SK-N-SH treated with all-trans-retinoic acid at 6 μM for 48 hours (cell line): ENCODE results near the gene ANKRD34C.
A peak's percentile ranks its signal among the peaks of the same experiment; 100 is the strongest.

Experiments used
- ATAC-seq: fragments of 200-7000 bp; cut with Tn5 transposase; 3 replicates; pipeline ENCODE4 v1.9.1; 2020; ENCODE audit warnings: mild to moderate bottlenecking, moderate library complexity
- ARNTL ChIP-seq: fragments of 450-650 bp; formaldehyde crosslinking; IDR thresholded peaks from 2 replicates; pipeline ENCODE4 v1.5.0; 2020; ENCODE audit warnings: low read depth, mild to moderate bottlenecking, moderate library complexity, borderline replicate concordance
- BACH2 ChIP-seq: fragments of 250-450 bp; sonication (Bioruptor Pico); IDR thresholded peaks from 2 replicates; pipeline ENCODE4 v1.9.0; 2021; ENCODE audit warnings: mild to moderate bottlenecking, borderline replicate concordance
- CSDC2 ChIP-seq: fragments of 250-450 bp; sonication (Bioruptor Pico); IDR thresholded peaks from 2 replicates; pipeline ENCODE4 v1.5.0; 2020; ENCODE audit warnings: mild to moderate bottlenecking, moderate library complexity
- ESRRG ChIP-seq: fragments of 250-450 bp; sonication (Bioruptor Pico); IDR thresholded peaks from 2 replicates; pipeline ENCODE4 v1.6.1; 2021; ENCODE audit warnings: mild to moderate bottlenecking
- ISL1 ChIP-seq: fragments of 250-450 bp; sonication (Bioruptor Pico); IDR thresholded peaks from 2 replicates; pipeline ENCODE4 v2.1.2; 2022; ENCODE audit warnings: mild to moderate bottlenecking, moderate library complexity
- OSR1 ChIP-seq: fragments of 250-450 bp; sonication (Bioruptor Pico); IDR thresholded peaks from 2 replicates; pipeline ENCODE4 v1.8.0; 2022; ENCODE audit warnings: moderate library complexity, mild to moderate bottlenecking, inconsistent platforms
- PPARA ChIP-seq: fragments of 250-450 bp; sonication (Bioruptor Pico); IDR thresholded peaks from 2 replicates; pipeline ENCODE4 v1.5.0; 2020; ENCODE audit warnings: mild to moderate bottlenecking, borderline replicate concordance
- RARB ChIP-seq: fragments of 250-450 bp; sonication (Bioruptor Pico); IDR thresholded peaks from 2 replicates; pipeline ENCODE4 v1.8.0; 2021; ENCODE audit warnings: mild to moderate bottlenecking, moderate library complexity
- TCF4 ChIP-seq: fragments of 250-450 bp; sonication (Bioruptor Pico); IDR thresholded peaks from 2 replicates; pipeline ENCODE4 v1.8.0; 2021; ENCODE audit warnings: mild to moderate bottlenecking, moderate library complexity, borderline replicate concordance
- TOX ChIP-seq: fragments of 250-450 bp; sonication (Bioruptor Pico); IDR thresholded peaks from 2 replicates; pipeline ENCODE4 v1.8.0; 2021; ENCODE audit warnings: mild to moderate bottlenecking, moderate library complexity, borderline replicate concordance
- ZC3H10 ChIP-seq: fragments of 250-450 bp; sonication (Bioruptor Pico); IDR thresholded peaks from 2 replicates; pipeline ENCODE4 v1.5.1; 2021; ENCODE audit warnings: mild to moderate bottlenecking, moderate library complexity
- ZFP3 ChIP-seq: fragments of 250-450 bp; sonication (Bioruptor Pico); IDR thresholded peaks from 2 replicates; pipeline ENCODE4 v1.5.0; 2020; ENCODE audit warnings: mild to moderate bottlenecking, moderate library complexity
- ZNF565 ChIP-seq: fragments of 450-650 bp; formaldehyde crosslinking; conservative IDR thresholded peaks from 2 replicates; pipeline ENCODE4 v1.5.0; 2020; ENCODE audit warnings: low read depth, mild to moderate bottlenecking, moderate library complexity
- ZNF8 ChIP-seq: fragments of 450-650 bp; formaldehyde crosslinking; IDR thresholded peaks from 2 replicates; pipeline ENCODE4 v1.5.0; 2020; ENCODE audit warnings: mild to moderate bottlenecking, moderate library complexity
- TF ChIP-seq, protein P1 (sequence below): fragments of 250-450 bp; sonication (Bioruptor Pico); IDR thresholded peaks from 2 replicates; pipeline ENCODE4 v1.5.1; 2021; ENCODE audit warnings: mild to moderate bottlenecking, moderate library complexity
- TF ChIP-seq, protein P2 (sequence below): fragments of 250-450 bp; sonication (Bioruptor Pico); IDR thresholded peaks from 2 replicates; pipeline ENCODE4 v1.8.0; 2021; ENCODE audit warnings: low read depth, mild to moderate bottlenecking, moderate library complexity, borderline replicate concordance
- TF ChIP-seq, protein P3 (sequence below): fragments of 250-450 bp; sonication (Bioruptor Pico); IDR thresholded peaks from 2 replicates; pipeline ENCODE4 v1.5.1; 2020; ENCODE audit warnings: low read depth, mild to moderate bottlenecking, moderate library complexity
- TF ChIP-seq, protein P4 (sequence below): fragments of 250-450 bp; sonication (Bioruptor Pico); IDR thresholded peaks from 2 replicates; pipeline ENCODE4 v1.5.0; 2020; ENCODE audit warnings: mild to moderate bottlenecking, moderate library complexity

The ANKRD34C gene

DNA sequence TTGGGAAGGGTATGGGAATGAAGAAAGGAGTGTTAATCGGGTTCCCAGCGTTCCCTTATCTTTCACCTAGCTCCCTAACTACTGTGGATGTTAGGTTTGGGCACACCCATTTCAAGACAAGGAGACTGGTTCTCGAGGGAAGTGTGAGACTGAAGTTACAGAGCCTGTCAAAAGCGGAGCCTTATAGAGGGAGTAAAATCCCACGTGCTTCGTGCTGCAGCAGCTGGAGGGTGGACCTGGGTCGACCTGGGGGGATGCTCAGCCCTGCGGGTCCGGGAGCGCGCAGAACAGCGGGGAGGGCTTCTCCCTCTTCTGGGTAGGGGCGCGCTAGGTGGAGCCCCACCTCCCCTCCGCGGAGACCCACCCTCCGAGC, 28.1 kb downstream of the ANKRD34C start:
- TF ChIP-seq ISL1 (CRISPR knock-in tag) (no peak), ARNTL (CRISPR knock-in tag) (no peak), OSR1 (CRISPR knock-in tag) (no peak), BACH2 (no peak), ZC3H10 (CRISPR knock-in tag) (no peak), ZFP3 (no peak), RARB (CRISPR knock-in tag) (no peak), ESRRG (CRISPR knock-in tag) (no peak), PPARA (no peak), TCF4 (CRISPR knock-in tag) (no peak), ZNF8 (CRISPR knock-in tag) (no peak)
- TF ChIP-seq, protein P1, sequence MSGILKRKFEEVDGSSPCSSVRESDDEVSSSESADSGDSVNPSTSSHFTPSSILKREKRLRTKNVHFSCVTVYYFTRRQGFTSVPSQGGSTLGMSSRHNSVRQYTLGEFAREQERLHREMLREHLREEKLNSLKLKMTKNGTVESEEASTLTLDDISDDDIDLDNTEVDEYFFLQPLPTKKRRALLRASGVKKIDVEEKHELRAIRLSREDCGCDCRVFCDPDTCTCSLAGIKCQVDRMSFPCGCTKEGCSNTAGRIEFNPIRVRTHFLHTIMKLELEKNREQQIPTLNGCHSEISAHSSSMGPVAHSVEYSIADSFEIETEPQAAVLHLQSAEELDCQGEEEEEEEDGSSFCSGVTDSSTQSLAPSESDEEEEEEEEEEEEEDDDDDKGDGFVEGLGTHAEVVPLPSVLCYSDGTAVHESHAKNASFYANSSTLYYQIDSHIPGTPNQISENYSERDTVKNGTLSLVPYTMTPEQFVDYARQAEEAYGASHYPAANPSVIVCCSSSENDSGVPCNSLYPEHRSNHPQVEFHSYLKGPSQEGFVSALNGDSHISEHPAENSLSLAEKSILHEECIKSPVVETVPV (CRISPR knock-in tag) = no peak
- TF ChIP-seq, protein P2, sequence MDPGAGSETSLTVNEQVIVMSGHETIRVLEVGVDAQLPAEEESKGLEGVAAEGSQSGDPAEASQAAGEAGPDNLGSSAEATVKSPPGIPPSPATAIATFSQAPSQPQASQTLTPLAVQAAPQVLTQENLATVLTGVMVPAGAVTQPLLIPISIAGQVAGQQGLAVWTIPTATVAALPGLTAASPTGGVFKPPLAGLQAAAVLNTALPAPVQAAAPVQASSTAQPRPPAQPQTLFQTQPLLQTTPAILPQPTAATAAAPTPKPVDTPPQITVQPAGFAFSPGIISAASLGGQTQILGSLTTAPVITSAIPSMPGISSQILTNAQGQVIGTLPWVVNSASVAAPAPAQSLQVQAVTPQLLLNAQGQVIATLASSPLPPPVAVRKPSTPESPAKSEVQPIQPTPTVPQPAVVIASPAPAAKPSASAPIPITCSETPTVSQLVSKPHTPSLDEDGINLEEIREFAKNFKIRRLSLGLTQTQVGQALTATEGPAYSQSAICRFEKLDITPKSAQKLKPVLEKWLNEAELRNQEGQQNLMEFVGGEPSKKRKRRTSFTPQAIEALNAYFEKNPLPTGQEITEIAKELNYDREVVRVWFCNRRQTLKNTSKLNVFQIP (CRISPR knock-in tag) = no peak
- TF ChIP-seq, protein P3, sequence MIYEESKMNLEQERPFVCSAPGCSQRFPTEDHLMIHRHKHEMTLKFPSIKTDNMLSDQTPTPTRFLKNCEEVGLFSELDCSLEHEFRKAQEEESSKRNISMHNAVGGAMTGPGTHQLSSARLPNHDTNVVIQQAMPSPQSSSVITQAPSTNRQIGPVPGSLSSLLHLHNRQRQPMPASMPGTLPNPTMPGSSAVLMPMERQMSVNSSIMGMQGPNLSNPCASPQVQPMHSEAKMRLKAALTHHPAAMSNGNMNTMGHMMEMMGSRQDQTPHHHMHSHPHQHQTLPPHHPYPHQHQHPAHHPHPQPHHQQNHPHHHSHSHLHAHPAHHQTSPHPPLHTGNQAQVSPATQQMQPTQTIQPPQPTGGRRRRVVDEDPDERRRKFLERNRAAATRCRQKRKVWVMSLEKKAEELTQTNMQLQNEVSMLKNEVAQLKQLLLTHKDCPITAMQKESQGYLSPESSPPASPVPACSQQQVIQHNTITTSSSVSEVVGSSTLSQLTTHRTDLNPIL (CRISPR knock-in tag) = no peak
- TF ChIP-seq, all 23 proteins: peak for 0
- ATAC-seq = peak; percentile 53

DNA sequence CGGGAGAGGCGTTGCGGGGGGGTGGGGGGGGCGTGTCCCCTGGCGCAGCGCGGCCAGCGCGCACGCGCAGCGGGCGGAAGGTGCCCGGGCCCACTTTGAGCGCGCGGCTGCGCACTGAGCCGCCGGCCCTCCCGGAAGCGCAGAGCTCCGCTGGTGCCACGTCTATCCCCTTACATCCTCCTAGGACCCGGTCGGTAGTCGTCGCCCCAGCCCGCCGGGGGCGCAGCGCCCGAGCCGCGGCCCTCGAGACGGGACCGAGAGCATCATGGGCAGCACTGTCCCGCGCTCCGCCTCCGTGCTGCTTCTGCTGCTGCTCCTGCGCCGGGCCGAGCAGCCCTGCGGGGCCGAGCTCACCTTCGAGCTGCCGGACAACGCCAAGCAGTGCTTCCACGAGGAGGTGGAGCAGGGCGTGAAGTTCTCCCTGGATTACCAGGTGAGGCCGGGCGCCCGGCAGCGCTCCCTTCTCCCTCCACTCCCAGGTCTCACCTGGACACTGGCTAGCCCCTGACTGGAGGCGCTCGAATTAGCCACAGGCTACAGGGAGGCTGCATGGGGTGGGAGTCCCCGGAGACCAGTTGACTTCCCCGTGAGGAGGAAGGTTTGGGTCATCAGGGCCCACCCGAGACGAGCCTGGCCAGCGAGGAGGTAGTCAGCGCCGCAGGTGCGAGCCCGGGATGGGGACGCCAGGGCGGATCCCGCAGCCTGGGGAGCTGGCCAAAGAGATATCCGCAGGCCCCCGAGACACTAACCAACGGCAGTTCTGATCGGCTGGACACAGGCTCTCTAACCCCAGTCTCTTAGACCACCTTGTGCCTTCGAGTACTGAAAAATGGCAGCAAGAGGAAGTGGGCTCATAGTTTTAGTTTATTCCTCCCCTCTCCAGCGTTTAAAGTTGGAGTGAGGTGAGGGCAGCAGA, 28.7 kb downstream of the ANKRD34C start, which contains the start of gene TMED3:
TSS of gene TMED3 (plus strand) at position 128 of the 916 bp plus-strand sequence. CDS start at position 266, 138 bp downstream.
- TF ChIP-seq ZC3H10 (CRISPR knock-in tag) (no peak), TOX (no peak)

DNA sequence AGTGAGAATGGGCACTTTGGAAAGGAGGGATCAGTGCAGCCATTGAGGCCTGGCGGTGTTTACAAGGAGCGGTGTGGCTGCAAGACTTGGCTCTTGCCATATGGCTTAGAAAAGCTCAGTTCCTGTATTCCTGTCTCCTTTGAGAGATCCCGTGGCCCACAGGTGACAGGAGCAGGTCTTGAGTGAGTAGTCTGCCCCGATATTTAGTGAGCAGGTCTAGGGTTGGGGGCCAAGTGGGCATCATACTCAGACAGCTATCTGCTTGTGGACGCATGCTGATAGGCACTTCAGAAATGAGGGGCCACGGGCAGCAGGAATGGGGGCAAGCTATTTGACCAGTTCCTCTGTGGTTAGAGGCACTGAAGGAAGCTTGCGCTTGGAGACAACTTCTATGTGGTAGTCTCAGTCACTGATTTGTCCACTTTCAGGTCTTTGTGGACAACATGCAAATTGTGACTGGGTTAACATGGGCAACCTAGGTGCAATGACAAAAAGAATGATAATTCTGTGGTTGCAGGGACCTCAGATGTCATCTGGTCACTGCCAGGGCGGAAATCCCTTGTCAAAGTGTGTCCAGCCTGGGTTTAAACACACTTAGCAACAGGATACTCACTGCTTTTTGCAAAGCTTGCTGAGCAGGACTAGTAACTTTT, 29.5 kb downstream of the ANKRD34C start:
- ATAC-seq = peak; percentile 25
- TF ChIP-seq ZC3H10 (CRISPR knock-in tag) (no peak), CSDC2 (CRISPR knock-in tag) (no peak), ZNF565 (CRISPR knock-in tag) (no peak), TOX (no peak), ESRRG (CRISPR knock-in tag) (no peak)
- TF ChIP-seq, protein P1 (CRISPR knock-in tag) = no peak
- TF ChIP-seq, protein P4, sequence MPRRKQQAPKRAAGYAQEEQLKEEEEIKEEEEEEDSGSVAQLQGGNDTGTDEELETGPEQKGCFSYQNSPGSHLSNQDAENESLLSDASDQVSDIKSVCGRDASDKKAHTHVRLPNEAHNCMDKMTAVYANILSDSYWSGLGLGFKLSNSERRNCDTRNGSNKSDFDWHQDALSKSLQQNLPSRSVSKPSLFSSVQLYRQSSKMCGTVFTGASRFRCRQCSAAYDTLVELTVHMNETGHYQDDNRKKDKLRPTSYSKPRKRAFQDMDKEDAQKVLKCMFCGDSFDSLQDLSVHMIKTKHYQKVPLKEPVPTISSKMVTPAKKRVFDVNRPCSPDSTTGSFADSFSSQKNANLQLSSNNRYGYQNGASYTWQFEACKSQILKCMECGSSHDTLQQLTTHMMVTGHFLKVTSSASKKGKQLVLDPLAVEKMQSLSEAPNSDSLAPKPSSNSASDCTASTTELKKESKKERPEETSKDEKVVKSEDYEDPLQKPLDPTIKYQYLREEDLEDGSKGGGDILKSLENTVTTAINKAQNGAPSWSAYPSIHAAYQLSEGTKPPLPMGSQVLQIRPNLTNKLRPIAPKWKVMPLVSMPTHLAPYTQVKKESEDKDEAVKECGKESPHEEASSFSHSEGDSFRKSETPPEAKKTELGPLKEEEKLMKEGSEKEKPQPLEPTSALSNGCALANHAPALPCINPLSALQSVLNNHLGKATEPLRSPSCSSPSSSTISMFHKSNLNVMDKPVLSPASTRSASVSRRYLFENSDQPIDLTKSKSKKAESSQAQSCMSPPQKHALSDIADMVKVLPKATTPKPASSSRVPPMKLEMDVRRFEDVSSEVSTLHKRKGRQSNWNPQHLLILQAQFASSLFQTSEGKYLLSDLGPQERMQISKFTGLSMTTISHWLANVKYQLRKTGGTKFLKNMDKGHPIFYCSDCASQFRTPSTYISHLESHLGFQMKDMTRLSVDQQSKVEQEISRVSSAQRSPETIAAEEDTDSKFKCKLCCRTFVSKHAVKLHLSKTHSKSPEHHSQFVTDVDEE = no peak

More for the DNA sequence above, 28.7 kb downstream of the ANKRD34C start, which contains the start of gene TMED3:
- peak; percentile 95 for ATAC-seq
